ENCODE data around the gene RIN3.

The RIN3 gene

GRCh38 chr14:92568621-92569479, 55.3 kb downstream of the RIN3 start:
- no peak for TF ChIP-seq CTCF (conservative IDR thresholded peaks at IDR 0.05; ENCODE audit: low read depth)
- ChIA-PET CTCF (no interaction called here), POLR2A (ENCODE audit: low non-redundant PET) (no interaction called here)
- no peak overlapping the region for H3K27ac ChIP-seq
- DNase-seq (ENCODE audit: low spot score), result no peak

- DNase-seq (ENCODE audit: low spot score), result no peak
- ChIA-PET POLR2A (ENCODE audit: low non-redundant PET) (no interaction called here), CTCF (interaction anchor here (0.7 kb wide), 1 partner anchor 75 kb away, joined by 3 read pairs; no protein-coding TSS in a partner anchor)
- TF ChIP-seq CTCF (conservative IDR thresholded peaks at IDR 0.05; ENCODE audit: low read depth), result no peak
- no peak overlapping the region for H3K27ac ChIP-seq
Observed at GRCh38 chr14:92570674-92571262, 57.2 kb downstream of the RIN3 start.

GRCh38 chr14:92572050-92572449, 58.5 kb downstream of the RIN3 start:
- TF ChIP-seq CTCF (conservative IDR thresholded peaks at IDR 0.05; ENCODE audit: low read depth), result no peak
- ChIA-PET CTCF (no interaction called here), POLR2A (ENCODE audit: low non-redundant PET) (no interaction called here)
- no peak for DNase-seq (ENCODE audit: low spot score)
- no peak overlapping the region for H3K27ac ChIP-seq

GRCh38 chr14:92573761-92574498, 60.3 kb downstream of the RIN3 start:
- POLR2A ChIA-PET (ENCODE audit: low non-redundant PET), result no interaction called here
- TF ChIP-seq CTCF (conservative IDR thresholded peaks at IDR 0.05; ENCODE audit: low read depth), result no peak
- H3K27ac ChIP-seq, result no peak overlapping the region
- no peak for DNase-seq (ENCODE audit: low spot score)
- CTCF ChIA-PET, result interaction anchor here (0.7 kb wide), 1 partner anchor 108 kb away, joined by 3 read pairs; no protein-coding TSS in a partner anchor

- H3K27ac ChIP-seq, result no peak overlapping the region
- ChIA-PET CTCF (no interaction called here), POLR2A (ENCODE audit: low non-redundant PET) (no interaction called here)
- no peak for TF ChIP-seq CTCF (conservative IDR thresholded peaks at IDR 0.05; ENCODE audit: low read depth)
- no peak for DNase-seq (ENCODE audit: low spot score)
Observed at GRCh38 chr14:92575061-92575747, 61.6 kb downstream of the RIN3 start.

- POLR2A ChIA-PET (ENCODE audit: low non-redundant PET), result no interaction called here
- CTCF ChIA-PET, result interaction anchor here (0.6 kb wide), 1 partner anchor 603 kb away, joined by 5 read pairs; no protein-coding TSS in a partner anchor
- no peak for DNase-seq (ENCODE audit: low spot score)
- H3K27ac ChIP-seq, result no peak overlapping the region
- TF ChIP-seq CTCF (conservative IDR thresholded peaks at IDR 0.05; ENCODE audit: low read depth), result no peak
Observed at GRCh38 chr14:92575748-92576303, 62.2 kb downstream of the RIN3 start.
